22Rv1 (cell line): ENCODE results near the gene LCE2C.
"Not testable (repeated sequence)": the region's sequence is repeated elsewhere in the genome, so short reads cannot be mapped to it uniquely, and the experiment has no call there.

Experiments
- H3K27ac ChIP-seq: fragments of 450-650 bp; 2 replicates; pipeline ENCODE4 v1.5.1; 2017
- ZFX ChIP-seq: fragments of 450-650 bp; IDR thresholded peaks from 2 replicates; pipeline ENCODE4 v1.6.1; 2017; ENCODE audit warnings: antibody characterized with exemption, borderline replicate concordance
- TF ChIP-seq, protein P1 (sequence below): fragments of 450-650 bp; IDR thresholded peaks from 2 replicates; pipeline ENCODE4 v1.5.1; 2017; ENCODE audit warnings: mild to moderate bottlenecking

LCE2C gene, protein sequence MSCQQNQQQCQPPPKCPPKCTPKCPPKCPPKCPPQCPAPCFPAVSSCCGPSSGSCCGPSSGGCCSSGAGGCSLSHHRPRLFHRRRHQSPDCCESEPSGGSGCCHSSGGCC

DNA sequence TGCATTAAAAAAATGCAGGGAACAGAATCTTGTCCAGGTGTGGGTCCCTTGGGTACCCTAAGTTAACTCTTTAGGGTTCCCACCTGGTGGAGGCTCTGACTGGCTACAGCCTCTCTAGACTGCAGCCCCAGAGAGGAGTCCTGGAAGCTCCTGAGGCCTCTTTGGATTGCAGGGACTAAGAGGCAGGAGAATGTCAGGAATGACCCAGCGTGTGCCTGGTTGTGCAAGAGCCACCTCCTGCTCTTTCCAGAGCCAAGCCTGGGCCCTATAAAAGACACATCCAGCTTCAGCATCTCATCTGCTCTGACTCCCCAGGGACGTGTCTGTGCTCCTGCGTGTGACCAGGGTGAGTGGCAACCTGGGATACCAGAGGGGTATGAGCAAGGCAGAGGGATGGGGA is at the start of gene LCE2C:
LCE2C (plus strand) TSS at position 297 of the 400 bp plus-strand sequence. CDS start 737 bp downstream, outside the sequence.
- H3K27ac ChIP-seq: not testable (repeated sequence)

DNA sequence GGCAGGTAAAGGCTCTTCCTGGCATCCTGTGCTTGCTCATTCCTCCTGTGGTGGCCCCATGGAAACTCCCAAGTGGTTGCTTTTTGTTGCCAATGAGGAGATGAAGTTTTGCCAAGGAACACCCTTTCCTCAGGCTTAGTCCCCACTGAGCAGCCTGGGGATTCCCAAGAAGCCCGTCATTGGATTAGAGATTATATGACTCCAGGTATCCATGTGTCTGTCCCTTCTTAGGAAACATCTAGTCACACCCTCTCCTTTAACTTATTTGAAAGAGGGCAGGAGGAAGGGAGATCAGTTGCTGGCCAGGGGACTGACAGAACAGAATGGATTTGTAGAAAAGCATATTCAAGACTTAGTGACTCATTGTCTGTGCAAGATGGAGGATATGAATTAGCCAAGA is 48.3 kb upstream of the LCE2C start:
- no peak for TF ChIP-seq ZFX
- TF ChIP-seq, protein P1, sequence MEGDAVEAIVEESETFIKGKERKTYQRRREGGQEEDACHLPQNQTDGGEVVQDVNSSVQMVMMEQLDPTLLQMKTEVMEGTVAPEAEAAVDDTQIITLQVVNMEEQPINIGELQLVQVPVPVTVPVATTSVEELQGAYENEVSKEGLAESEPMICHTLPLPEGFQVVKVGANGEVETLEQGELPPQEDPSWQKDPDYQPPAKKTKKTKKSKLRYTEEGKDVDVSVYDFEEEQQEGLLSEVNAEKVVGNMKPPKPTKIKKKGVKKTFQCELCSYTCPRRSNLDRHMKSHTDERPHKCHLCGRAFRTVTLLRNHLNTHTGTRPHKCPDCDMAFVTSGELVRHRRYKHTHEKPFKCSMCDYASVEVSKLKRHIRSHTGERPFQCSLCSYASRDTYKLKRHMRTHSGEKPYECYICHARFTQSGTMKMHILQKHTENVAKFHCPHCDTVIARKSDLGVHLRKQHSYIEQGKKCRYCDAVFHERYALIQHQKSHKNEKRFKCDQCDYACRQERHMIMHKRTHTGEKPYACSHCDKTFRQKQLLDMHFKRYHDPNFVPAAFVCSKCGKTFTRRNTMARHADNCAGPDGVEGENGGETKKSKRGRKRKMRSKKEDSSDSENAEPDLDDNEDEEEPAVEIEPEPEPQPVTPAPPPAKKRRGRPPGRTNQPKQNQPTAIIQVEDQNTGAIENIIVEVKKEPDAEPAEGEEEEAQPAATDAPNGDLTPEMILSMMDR: no peak
- no peak overlapping the region for H3K27ac ChIP-seq

DNA sequence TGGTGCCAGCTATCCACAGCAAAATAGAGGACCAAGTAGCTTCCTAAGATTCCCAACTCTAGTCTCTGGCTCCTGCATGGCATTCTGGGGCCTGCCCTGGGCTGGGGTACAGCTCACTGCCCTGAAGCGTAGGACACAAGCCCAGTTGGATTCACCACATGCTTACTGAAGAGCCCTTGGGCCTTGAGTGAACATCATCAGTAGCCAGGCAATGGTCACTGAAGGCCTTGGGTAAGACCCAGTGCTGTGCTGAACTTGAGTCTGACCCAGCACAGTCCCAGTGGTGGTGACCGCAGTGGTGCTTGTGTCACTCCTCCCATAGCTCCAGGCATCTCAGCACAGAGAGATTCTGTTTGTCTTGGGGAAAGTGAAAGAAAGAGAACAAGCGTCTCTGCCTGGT is 44.5 kb upstream of the LCE2C start:
- no peak overlapping the region for H3K27ac ChIP-seq
- no peak for TF ChIP-seq ZFX
- TF ChIP-seq, protein P1: no peak

DNA sequence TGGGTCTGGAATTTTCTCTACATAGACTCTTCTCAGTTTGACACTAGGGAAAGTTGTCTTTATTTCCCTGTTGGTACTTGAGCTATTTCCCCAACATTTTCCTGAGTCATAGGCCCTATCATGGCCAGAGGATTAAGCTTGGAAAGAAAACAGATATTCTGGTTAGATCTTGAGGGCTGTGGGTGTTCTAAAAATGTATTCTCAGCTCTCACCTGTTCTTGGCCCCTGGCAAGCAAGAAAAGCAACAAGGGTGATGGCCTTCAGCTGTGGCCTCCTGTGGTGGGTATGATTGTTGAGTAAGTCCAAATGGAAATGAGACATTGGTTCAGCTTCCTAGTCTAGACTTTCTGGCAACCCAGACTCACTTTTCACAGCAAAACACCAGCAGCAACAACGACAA is 34.7 kb upstream of the LCE2C start:
- no peak overlapping the region for H3K27ac ChIP-seq
- TF ChIP-seq, protein P1: no peak
- TF ChIP-seq ZFX: no peak

DNA sequence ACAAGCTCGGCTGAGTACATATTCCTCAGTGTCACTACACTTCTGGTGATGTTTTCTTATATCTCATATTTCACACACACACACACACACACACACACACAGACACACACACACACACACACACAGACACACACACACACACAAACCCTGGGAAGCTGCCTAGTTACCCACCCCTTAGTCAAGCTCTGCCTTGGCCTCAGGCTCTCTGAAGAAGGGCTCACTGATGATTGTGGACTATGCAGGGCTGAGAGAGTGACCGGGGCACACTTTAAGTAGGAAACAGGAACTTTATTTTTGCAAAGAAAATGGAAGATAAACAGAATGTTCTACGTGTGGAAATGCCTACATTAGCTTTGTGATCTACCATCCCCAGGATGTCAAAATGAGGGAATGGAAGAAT is 31.1 kb upstream of the LCE2C start:
- TF ChIP-seq, protein P1: no peak
- no peak for TF ChIP-seq ZFX
- no peak overlapping the region for H3K27ac ChIP-seq

DNA sequence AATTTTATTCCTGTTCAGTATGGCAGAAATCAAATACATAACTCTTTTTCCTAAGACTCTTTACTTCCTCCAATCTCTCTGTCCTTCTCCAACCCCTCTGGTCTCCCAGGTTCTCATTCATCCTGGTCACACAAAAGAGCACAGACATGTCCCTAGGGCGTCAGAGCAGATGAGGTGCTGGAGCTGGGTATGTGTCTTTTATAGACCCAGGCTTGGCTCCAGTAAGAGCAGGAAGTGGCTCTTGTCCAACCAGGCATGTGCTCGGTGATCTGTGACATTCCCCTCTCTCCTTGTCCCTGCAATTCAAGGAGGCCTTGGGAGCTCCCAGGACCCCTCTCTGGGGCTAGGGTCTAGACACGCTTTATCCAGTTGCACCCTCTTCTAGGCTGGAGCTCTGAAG is 29.9 kb upstream of the LCE2C start:
- no peak overlapping the region for H3K27ac ChIP-seq
- TF ChIP-seq, protein P1: no peak
- TF ChIP-seq ZFX: no peak

DNA sequence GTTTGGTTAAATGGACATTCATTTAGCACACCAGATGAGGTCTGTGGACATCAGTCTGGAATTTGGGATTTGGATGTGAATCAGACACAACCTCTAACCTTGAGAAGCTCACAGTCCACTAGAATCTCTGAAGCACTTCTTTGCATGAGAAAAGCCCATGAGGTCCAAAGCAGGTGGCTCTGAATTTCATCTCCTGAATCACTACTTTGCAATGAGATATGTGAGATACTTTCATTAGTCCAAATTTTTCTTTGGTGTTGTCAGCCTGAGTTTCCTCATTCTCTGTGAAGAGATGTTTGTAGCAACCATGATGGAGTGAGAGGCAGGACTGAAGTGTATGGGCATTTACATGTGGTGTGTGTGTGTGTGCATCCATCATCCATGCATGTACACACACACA is 28.4 kb upstream of the LCE2C start:
- no peak for TF ChIP-seq ZFX
- TF ChIP-seq, protein P1: no peak
- no peak overlapping the region for H3K27ac ChIP-seq

DNA sequence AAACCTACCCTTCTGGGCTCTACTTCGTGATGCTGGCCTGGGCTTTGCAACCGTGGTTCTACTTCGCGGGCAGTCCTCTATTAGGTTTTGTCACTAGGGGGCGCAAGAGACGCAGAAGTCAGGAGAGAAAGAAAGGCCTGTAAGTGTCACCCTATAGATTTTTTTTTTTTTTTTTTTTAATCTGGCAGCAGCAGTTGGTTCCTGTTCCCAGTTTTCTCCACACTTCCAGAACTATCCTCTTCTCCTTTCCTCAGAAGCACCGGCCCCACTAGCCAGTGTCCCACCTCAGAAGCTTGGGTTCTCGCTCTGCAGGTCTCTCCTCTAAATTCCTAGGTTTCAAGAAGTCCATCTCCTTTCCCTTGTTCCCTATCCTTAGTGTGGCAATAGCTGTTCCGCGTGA is 21.0 kb upstream of the LCE2C start:
- no peak for TF ChIP-seq ZFX
- TF ChIP-seq, protein P1: peak; percentile 98
- no peak overlapping the region for H3K27ac ChIP-seq
